Fibroblast of peridontal ligament (primary cell): Measurements from ENCODE around the gene OBSCN.

Experiments
- DNase-seq: peaks from one replicate; pipeline ENCODE4 v3.0.0-alpha.2; 2010; ENCODE audit errors: extremely low read depth

Gene OBSCN

DNA sequence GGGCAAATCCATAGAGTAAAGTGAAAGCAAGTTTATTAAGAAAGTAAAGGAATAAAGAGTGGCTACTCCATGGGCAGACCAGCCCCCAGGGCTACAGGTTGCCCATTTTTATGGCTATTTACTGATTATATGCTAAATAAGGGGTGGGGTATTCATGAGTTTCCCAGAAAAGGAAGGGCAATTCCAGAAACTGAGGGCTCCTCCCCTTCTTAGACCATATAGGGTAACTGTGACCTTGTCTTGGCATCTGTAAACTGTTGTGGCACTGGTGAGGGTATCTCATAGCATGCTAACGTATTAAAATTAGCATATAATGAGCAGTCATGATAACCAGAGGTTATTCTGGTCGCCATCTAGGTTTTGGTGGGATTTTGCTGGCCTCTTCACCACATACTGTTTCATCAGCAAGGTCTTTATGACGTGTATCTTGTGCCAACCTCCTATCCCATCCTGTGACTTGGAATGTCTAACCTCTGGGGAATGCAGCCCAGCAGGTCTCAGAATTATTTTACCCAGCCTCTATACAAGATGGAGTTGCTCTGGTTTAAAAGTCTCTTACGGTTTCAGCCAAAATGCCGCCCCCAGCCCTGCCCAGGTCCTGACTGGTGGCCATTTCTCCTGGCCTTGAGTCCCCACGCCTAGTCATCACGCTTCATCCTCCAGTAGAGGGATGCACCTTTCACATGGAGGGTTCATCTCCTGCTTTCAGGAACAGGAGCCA is 209.8 kb downstream of the OBSCN start:
- DNase-seq, result no peak

DNA sequence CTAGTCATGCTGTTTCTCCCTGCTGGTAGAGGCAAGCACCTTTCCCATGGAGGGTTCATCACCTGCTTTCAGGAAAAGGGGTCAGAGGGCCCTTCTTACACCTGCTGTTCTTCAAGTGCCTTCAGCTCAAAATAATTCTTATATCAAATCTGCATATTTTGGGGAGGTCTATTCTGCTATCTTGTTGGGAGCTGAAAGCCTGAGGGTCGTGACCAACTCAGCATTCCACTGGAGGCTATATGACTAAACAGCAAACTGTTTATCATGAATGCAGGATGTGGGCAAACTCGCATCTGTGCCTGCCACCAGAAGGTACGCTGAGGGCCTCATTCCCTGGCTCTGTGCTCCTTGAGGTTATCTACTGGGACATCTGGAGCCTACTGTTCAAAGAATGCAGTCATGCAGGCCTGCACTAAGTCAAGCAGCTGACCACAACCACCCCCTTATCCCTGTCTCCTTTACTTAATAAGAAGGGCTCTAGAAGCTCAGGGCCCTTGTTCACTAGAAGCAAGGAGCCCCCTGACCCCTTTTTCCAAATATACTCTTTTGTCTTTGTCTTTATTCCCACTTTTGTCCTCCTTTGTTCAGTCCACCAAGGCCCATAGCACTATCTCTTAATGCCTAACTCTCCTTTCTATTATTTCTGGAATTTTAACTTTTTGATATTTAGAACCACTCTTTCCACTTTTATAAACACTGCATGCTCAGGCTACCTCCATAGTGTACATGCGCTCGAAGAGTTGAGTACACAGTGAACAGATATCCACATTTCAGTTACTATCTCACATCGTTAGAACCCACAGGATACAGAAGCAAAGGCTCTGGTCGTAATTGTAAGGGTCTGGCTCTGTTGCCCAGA is 213.4 kb downstream of the OBSCN start:
- no peak for DNase-seq

DNA sequence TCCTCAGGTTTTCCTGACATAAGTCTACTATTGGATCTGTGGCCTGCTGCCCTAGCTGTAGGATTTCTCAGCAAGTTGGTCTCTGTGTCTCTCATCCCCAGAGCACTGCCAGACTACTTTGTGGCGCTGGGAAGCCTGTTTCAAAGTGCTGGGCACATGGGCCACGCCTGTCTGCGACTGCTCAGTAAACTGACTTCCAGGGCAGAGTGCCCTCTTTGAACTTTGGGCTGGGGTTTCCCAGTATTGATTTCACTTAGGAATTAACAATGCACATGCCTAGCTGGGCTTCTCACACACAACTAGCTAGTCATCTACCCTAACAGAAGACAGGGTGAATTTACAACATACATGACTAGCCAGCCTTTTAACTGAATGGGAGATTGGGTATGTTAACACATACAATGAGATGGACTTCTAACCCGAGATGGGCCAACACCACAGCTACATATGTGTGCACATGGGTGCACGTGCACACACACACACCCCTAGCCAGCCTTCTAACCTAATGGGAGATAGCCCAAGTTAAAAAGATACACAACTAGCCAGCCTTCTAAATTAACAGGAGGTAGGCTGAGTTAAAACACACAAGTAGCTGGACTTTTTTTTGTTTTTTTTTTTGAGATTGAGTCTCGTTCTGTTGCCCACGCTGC is 215.7 kb downstream of the OBSCN start:
- no peak for DNase-seq

DNA sequence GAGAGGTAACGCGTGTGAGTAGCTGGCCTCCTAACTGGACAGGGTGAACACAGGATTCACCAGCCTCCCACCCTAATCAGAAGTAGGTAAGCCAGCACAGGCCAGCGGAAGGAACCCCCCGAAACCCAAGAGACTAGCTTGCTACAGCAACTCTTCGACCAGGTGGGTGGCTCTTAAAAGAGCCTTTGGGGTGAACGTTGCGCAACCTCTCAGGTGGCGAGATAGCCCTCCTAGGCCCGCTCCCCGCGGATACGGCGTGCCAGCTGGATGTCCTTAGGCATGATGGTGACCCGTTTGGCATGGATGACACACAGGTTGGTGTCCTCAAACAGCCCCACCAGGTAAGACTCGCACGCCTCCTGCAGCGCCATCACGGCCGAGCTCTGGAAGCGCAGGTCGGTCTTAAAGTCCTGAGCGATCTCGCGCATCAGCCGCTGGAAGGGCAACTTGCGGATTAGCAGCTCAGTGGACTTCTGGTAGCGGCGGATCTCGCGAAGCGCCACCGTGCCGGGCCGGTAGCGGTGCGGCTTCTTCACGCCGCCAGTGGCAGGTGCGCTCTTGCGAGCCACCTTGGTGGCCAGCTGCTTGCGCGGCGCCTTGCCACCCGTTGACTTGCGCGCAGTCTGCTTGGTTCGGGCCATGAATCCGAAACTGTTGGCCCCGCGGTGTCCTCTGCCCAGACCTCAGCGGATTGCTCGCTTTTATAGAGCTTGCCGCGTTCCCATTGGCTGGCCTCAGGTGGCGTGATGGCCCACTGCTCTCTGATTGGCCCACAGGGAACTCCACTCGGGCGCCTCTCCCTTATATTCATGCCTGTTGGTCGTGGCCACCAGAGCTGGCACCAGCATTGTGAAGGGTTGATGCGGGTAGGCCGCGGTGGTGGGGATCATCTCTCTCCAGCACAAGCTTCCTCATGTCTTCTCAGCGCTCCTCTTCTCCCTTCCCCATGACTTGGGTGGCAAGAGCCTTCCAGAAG is 217.1 kb downstream of the OBSCN start:
- no peak for DNase-seq

GRCh38 chr1:228426518-228427175 is 218.8 kb downstream of the OBSCN start:
- DNase-seq, result no peak

DNA sequence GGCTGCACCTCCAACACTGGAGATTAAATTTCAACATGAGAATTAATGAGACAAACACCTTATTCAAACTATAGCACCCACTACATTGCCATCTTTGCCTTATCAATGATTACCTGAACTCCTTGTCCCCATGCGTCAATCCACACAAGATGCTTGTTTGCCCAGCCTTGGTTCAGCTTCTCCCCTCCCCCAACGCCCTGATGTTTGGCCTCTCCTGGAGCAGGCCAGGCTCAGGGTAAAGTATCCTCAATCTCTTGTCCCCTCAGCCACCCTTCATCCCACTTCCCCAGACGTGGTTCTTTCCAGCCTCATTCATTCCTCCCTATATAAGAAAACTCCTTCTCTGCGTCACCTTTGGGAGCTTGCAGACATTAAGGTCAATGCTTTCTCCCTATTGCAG is 220.6 kb downstream of the OBSCN start:
- no peak for DNase-seq
